Testis (tissue), 2 donors: ENCODE measurements around the gene RUBCNL.

Experiments
- CTCF ChIP-seq, 3 experiments: fragments of 450-650 bp in 2 of 3; fragments of 200-600 bp in 1 of 3; sonication (generic) in 1 of 3; IDR thresholded peaks; one replicate each; pipeline ENCODE4 v1.5.1; 2016 to 2019; ENCODE audit warnings: antibody characterized with exemption in 3 of 3, mild to moderate bottlenecking in 2 of 3, moderate library complexity in 1 of 3
- POLR2A ChIP-seq: fragments of 450-650 bp; IDR thresholded peaks from one replicate; pipeline ENCODE4 v1.6.1; 2017; ENCODE audit warnings: antibody characterized with exemption, mild to moderate bottlenecking, moderate library complexity

- TF ChIP-seq POLR2A (no peak), CTCF (IDR thresholded peaks at IDR 0.05) (no peak)
Observed at GRCh38 chr13:46403851-46404732, 17.0 kb upstream of the RUBCNL start.
